ENCODE results near the gene B3GLCT.

The B3GLCT gene

DNA sequence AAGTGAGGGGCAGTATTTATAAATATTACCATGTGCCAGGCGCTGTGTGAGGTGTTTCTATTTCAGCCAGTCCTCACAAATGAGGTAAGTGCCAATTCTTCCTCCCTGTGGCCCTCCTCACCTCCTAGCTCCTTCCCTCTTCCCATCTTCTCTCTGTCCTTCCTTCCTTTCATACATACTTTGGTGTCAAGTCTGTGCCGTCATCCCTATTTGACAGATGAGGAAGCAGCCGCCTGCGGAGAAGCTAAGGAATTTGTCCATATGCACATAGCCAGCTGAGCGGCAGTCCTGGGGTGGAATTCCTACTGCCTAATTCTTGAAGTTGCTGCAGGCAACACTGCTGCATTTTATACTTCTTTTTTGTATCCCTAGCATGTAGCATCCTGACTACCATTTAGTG, 150.8 kb downstream of the B3GLCT start:
- DNase-seq (ENCODE audit: low spot score) = no peak

DNA sequence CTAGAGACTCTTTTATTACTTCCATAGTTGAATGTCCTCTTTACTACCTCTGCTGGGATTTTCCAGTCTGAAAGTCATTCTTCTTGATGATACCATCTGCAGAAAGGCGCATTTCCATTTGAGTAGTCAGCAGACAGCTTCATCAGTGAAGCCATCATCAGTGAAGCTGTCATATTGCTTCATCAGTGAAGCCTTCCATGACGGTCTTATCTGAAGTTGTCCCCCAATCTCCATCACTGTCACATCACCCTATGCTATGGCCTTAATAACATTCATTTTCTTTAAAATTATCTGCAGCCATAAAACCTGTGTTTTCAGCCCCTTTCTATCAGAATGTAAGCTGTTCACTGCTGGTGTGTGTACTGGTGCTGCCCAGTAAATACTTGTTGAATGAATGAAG, 151.6 kb downstream of the B3GLCT start:
- DNase-seq (ENCODE audit: low spot score) = no peak

DNA sequence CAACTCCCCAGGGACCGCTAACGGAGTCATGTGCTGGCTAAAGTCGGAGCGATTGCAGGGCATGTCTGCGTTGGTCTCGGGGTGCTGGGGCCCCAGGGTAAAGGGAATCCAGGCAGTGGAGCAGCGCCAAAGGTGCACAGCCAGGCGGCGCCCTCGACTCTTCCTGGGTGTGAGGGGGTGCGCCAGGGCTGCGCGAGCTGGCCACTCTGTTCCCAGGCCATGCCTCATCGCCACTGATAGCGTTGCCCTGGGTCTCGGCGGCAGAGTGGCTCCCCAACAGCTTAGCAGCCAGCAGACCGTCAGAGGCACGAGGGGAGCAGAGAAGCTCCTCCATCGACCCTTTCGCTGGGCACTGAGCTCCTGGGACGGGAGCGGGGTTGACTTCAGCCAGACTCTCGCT, 152.7 kb downstream of the B3GLCT start:
- DNase-seq (ENCODE audit: low spot score) = no peak

DNA sequence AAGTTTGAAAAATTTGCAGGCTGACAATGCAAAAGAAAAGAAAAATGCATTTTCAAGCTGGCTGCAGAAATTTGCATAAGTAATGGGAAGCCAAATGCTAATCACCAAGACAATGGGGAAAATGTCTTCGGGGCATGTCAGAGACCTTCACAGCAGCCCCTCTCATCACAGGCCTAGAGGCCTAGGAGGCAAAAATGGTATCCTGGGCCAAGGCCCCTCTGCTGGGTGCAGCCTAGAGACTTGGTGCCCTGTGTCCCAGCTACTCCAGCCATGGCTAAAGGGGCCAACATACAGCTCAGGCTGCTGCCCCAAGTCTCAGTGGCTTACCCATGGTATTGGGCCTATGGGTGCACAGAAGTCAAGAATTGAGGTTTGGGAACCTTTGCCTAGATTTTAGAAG, 155.2 kb downstream of the B3GLCT start:
- DNase-seq (ENCODE audit: low spot score) = no peak

DNA sequence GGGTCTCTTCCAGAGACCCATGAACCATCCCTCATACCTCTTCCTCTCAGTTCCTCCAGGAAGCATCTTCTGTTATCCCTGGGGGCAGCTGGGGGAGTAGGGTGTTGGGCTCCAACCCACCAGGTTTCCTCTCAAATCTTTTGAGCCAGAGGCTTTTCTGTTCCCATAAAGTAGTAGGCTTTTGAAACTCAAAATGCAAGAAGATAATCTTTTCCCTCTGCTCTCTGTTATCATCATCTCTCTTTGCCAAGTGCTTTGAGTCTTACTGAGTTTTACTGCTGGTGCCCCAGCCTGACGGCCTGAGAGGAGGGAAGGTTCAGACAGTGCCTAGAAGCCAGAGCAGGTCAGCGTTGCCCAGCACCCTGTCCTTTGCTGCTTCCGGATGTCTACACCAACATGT, 157.2 kb downstream of the B3GLCT start:
- DNase-seq (ENCODE audit: low spot score) = no peak

DNA sequence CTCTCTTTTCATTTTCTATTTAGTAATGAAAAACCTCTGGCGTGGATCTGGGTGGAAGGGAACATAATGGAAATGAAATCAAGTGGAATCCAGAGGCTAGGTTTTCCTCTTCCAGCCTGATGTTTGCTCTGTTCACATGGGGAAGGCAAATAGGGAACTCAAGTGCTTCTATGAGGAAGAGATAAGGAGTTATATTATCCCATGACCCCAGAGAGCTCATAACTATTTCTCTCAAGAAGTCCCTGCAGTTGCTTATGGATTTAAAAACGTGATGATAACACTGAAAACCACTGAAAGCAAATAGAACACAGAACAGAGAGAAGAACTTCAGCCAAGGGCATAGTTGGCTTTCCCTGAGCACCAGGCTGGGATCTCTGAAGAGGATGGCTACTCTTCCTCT, 157.8 kb downstream of the B3GLCT start:
- no peak for DNase-seq (ENCODE audit: low spot score)

DNA sequence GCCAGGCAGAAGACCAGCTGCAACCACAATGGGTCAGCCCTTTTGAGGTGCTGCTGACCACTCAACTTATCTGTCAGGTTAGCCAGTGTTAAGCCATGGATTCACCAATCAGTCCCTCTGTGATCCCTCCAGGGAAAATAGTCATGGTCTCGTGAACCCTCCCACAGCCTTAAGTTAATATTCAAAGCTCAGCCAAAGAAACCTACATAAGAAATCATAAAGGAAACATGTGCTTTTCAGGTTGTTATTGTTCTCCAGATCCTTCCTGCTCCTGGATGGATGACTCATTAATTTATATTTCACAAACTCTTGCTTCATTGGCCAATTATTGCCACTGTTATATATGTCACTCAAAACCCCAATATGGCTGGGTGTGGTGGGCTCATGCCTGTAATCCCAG, 161.9 kb downstream of the B3GLCT start:
- no peak for DNase-seq (ENCODE audit: low spot score)

DNA sequence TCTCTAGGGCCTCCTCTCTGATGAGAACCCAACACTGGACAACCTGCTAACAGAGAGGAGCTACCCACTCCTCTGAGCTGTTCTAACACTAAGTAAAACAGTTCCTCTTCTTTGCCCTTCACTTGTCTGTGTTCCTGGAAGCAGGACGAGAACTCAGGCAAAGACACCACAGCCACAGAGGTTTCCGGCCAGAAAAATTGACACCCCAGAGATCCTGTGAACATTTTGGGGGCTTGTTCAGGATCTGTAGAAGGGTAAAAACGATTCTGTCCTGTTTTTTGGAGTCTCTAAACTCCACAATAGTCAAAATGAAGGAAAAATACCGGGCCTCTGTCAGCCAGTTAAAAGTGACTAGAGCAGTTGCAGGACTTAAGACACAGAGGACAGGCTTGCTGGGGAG, 165.9 kb downstream of the B3GLCT start:
- DNase-seq (ENCODE audit: low spot score) = no peak

DNA sequence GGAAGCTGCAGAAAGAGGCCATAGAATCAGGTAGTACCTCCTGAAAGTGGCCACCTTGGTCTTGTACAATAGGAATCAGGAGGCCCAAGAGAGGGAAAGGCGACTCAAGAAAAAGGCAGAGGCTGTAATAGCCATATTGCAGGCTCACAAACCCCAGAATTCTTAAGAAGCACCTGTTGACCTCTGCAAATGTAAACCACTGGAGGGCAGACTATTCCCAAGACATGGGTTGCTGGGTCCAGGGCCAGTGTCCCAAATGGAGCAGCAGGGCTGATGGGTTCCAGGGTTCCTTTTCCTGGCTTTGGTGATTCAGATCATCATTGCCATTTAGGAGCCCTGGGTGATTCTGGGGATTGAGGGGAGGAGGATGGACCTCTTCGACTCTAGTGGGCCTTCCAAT, 167.6 kb downstream of the B3GLCT start:
- DNase-seq (ENCODE audit: low spot score) = no peak

DNA sequence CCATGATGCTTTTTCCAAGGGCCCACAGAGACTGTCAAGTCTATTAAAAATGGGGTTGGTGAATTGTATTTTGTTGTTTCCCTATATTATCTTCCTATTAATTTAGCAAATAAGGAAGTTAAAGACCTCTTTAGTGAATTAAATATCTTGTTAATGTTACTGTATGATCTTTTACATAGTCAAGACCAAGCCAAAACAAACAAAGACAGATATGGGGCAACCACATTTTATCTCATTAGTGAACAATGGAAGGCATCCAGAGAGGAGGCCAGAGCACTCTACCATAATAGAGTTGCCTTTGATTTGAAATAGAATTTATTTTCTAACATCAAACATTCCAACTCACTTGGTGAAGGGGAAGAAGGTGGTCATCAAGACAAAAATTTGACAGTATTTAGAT, 169.4 kb downstream of the B3GLCT start:
- DNase-seq (ENCODE audit: low spot score) = no peak

DNA sequence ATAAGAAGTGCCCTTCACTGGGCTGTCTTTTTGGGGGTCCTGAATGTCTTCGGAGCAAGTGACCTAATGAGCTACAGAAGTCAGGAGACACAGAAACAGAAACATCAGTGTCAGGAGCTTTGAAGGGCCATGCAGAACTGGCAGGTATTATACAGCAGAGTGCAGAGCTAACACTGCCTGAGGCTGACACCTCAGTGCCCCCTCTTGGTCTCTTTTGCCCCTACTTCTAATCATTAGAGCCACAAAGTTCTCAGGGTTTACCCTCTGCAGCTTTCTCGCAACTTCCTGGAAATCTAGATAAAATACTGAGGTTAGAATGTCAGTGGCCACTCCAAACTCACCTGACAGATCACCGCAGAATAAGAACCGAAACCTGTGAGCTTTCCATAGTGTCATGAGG, 172.7 kb downstream of the B3GLCT start:
- DNase-seq (ENCODE audit: low spot score) = no peak

DNA sequence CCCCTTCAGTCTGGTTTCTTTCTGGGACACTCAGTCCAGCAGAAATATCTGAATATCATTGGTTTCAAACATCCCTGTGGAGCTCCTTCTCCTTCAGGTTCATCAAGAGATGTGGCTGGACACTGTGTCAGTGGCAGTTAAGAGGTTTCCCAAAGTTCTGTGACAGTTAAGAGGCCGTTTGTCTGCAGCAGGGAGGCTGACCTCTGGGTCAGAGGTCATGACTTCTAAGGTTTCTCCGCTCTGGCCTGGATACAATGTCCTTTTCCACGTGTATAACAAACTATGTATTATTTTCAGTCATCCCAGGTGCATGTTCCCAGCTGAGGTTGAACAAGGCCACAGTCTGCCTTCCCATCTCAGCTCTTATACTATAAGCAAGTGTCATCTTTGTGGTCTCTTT, 174.9 kb downstream of the B3GLCT start:
- DNase-seq (ENCODE audit: low spot score) = no peak

DNA sequence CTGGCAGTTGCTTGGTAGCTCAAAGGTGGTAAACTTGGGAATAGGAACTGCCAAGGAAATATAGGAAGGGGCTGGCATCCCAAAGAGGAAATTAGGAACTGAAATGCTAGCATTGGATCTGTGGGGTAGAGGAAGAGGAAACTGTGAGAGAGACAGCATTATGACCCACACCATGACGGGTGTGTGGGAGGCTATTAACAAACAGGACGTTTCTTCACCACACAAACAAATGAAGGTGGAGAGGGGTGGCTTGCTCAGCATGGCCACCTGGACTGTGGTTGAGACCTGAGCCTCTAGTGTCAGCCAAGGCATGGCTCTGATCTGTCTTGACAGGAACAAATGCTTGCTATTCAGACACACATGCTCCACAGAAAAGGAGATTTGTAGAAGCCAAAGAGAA, 178.2 kb downstream of the B3GLCT start:
- DNase-seq (ENCODE audit: low spot score) = no peak

DNA sequence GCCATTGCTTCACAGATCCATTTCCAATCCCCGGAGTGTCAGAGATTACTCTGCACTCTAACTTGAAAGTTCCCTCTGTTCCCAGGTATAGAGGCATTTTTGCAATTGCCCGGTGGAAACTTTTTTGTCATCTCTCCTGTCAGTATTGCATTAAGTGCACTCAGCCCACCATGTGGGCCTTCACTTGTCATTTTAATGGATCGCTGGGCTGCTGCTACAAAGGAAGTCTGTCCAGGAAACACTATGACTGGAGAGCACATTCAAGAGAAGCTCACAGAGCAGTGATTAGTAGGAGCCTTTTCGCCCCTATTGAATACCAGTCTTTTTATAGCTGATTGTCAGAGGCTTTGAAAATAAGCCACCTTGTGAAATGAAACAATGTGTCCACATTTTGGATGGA, 180.9 kb downstream of the B3GLCT start:
- DNase-seq (ENCODE audit: low spot score) = no peak
